ENCODE results near the gene COX8A. TPM values are rescaled to one million over a fixed set of nuclear protein-coding genes. Genes with fewer than 3 reads are reported as not detected.

Gene COX8A
- polyA plus RNA-seq, 3 donors = 354 to 588 (median 526) TPM

- Histone ChIP-seq H4K20me1 (ENCODE audit: insufficient read depth, low read length) (no peaks in the 10 kb centered on the region), H3K27ac (ENCODE audit: low read depth in 1 of 2, low read length in 2 of 2) (no peak overlapping the region), H3K79me2 (ENCODE audit: insufficient read depth, low read length) (no peaks in the 10 kb centered on the region), H3K9me3 (replicated peaks in 1 of 2; ENCODE audit: control insufficient read depth in 1 of 2, insufficient read depth in 1 of 2, low read length in 2 of 2) (no peaks in the 10 kb centered on the region), H3K36me3 (replicated peaks in 1 of 2; ENCODE audit: control insufficient read depth in 1 of 2, insufficient read depth in 2 of 2, low read length in 2 of 2) (no peaks in the 10 kb centered on the region), H3K4me1 (ENCODE audit: control insufficient read depth in 1 of 2, insufficient read depth in 2 of 2, low read length in 2 of 2) (no peaks in the 10 kb centered on the region), H3K9ac (ENCODE audit: insufficient read depth, low read length, poor library complexity, severe bottlenecking) (no peak overlapping the region), H3K27me3 (ENCODE audit: control insufficient read depth in 2 of 2, insufficient read depth in 2 of 2, low read length in 2 of 2) (no peaks in the 10 kb centered on the region), H3K4me2 (replicated peaks; ENCODE audit: extremely low read depth, low read length, poor library complexity, severe bottlenecking) (no peak overlapping the region), H3K4me3 (replicated peaks in 1 of 3; ENCODE audit: low read depth in 2 of 3, low read length in 3 of 3) (no peak overlapping the region), H2AFZ (ENCODE audit: insufficient read depth, low read depth, low read length, poor library complexity, severe bottlenecking) (no peak overlapping the region)
- H3K27ac Mint-ChIP-seq = no peak overlapping the region
- WGBS (ENCODE audit: insufficient coverage) = 62% methylated on average over 5 of the region's 10 CpGs
- H3K36me3 Mint-ChIP-seq = no peaks in the 10 kb centered on the region
- intact Hi-C loops (cut with micrococcal nuclease) = no loop called here
- no peak for DNase-seq
- peaks cover 2% of the 10 kb centered on the region for H3K4me1 Mint-ChIP-seq
- peaks cover 3 to 9% (median 6%) of the 10 kb centered on the region in 3 donors for H3K27me3 Mint-ChIP-seq (ENCODE audit: low read depth in 3 of 3)
- H3K9me3 Mint-ChIP-seq = no peaks in the 10 kb centered on the region
- no peak overlapping the region for H3K4me3 Mint-ChIP-seq
- TF ChIP-seq CTCF (IDR thresholded peaks at IDR 0.05) = no peak
Measured at GRCh38 chr11:64021757-64022093, 47.3 kb downstream of the COX8A start.

GRCh38 chr11:64022125-64022784 is 47.8 kb downstream of the COX8A start:
- no peak for TF ChIP-seq CTCF (IDR thresholded peaks at IDR 0.05)
- no peak overlapping the region for H3K27ac Mint-ChIP-seq

More at GRCh38 chr11:64022125-64022784, 47.8 kb downstream of the COX8A start:
- Histone ChIP-seq H3K36me3 (replicated peaks in 1 of 2; ENCODE audit: control insufficient read depth in 1 of 2, insufficient read depth in 2 of 2, low read length in 2 of 2) (no peaks in the 10 kb centered on the region), H3K4me2 (replicated peaks; ENCODE audit: extremely low read depth, low read length, poor library complexity, severe bottlenecking) (no peak overlapping the region), H2AFZ (ENCODE audit: insufficient read depth, low read depth, low read length, poor library complexity, severe bottlenecking) (no peak overlapping the region), H3K9me3 (replicated peaks in 1 of 2; ENCODE audit: control insufficient read depth in 1 of 2, insufficient read depth in 1 of 2, low read length in 2 of 2) (no peaks in the 10 kb centered on the region), H3K4me1 (ENCODE audit: control insufficient read depth in 1 of 2, insufficient read depth in 2 of 2, low read length in 2 of 2) (peaks cover 3 to 5% of the 10 kb centered on the region in 2 donors), H3K27me3 (ENCODE audit: control insufficient read depth in 2 of 2, insufficient read depth in 2 of 2, low read length in 2 of 2) (no peaks in the 10 kb centered on the region), H3K79me2 (ENCODE audit: insufficient read depth, low read length) (no peaks in the 10 kb centered on the region), H4K20me1 (ENCODE audit: insufficient read depth, low read length) (no peaks in the 10 kb centered on the region), H3K9ac (ENCODE audit: insufficient read depth, low read length, poor library complexity, severe bottlenecking) (no peak overlapping the region), H3K27ac (ENCODE audit: low read depth in 1 of 2, low read length in 2 of 2) (no peak overlapping the region), H3K4me3 (replicated peaks in 1 of 3; ENCODE audit: low read depth in 2 of 3, low read length in 3 of 3) (no peak overlapping the region)
- DNase-seq = no peak
- peaks cover 3 to 9% (median 6%) of the 10 kb centered on the region in 3 donors for H3K27me3 Mint-ChIP-seq (ENCODE audit: low read depth in 3 of 3)
- H3K9me3 Mint-ChIP-seq = no peaks in the 10 kb centered on the region
- WGBS (ENCODE audit: insufficient coverage) = 94% methylated on average over 13 of the region's 14 CpGs
- H3K4me1 Mint-ChIP-seq = peaks cover 6% of the 10 kb centered on the region
- intact Hi-C loops (cut with micrococcal nuclease) = no loop called here
- H3K36me3 Mint-ChIP-seq = no peaks in the 10 kb centered on the region
- H3K4me3 Mint-ChIP-seq = no peak overlapping the region
